Activated naive CD4-positive, alpha-beta T cell treated with anti-CD3 and anti-CD28 coated beads, Interleukin-2, amount 10 ng/mL, durations not matched to agents 7 days and 5 days (primary cell): Measurements from ENCODE around the gene WTIP.
A peak's percentile ranks its signal among the peaks of the same experiment; 100 is the strongest.

Experiments used
- CTCF ChIA-PET: fragments of 350-600 bp; sonication (Branson Sonifier 250); formaldehyde crosslinking; loops from one replicate; lab custom pipeline; 2021; ENCODE audit warnings: antibody characterized with exemption; lab: Charles Lee
- DNase-seq: peaks from one replicate; pipeline ENCODE4 v3.0.0-alpha.2; 2020
- H3K27ac Mint-ChIP-seq: one replicate; pipeline ENCODE4 v1.8.0; 2021; ENCODE audit warnings: mild to moderate bottlenecking, moderate library complexity, mixed read lengths
- H3K27me3 Mint-ChIP-seq: one replicate; pipeline ENCODE4 v1.8.0; 2021; ENCODE audit warnings: mild to moderate bottlenecking, mixed read lengths
- H3K36me3 Mint-ChIP-seq: one replicate; pipeline ENCODE4 v1.8.0; 2021; ENCODE audit warnings: mixed read lengths
- H3K4me1 Mint-ChIP-seq: one replicate; pipeline ENCODE4 v1.8.0; 2021; ENCODE audit warnings: mixed read lengths
- H3K4me3 Mint-ChIP-seq: one replicate; pipeline ENCODE4 v1.8.0; 2021; ENCODE audit warnings: mild to moderate bottlenecking, moderate library complexity, mixed read lengths
- H3K9me3 Mint-ChIP-seq: one replicate; pipeline ENCODE4 v1.8.0; 2021; ENCODE audit warnings: mixed read lengths

The WTIP gene

GRCh38 chr19:34539396-34539795 is 57.8 kb downstream of the WTIP start:
- Mint-ChIP-seq H3K36me3 (no peaks in the 10 kb centered on the region), H3K27ac (no peak overlapping the region), H3K9me3 (peaks cover 28% of the 10 kb centered on the region), H3K4me1 (no peaks in the 10 kb centered on the region), H3K4me3 (no peak overlapping the region), H3K27me3 (no peaks in the 10 kb centered on the region)
- CTCF ChIA-PET = no interaction called here
- no peak for DNase-seq

DNA sequence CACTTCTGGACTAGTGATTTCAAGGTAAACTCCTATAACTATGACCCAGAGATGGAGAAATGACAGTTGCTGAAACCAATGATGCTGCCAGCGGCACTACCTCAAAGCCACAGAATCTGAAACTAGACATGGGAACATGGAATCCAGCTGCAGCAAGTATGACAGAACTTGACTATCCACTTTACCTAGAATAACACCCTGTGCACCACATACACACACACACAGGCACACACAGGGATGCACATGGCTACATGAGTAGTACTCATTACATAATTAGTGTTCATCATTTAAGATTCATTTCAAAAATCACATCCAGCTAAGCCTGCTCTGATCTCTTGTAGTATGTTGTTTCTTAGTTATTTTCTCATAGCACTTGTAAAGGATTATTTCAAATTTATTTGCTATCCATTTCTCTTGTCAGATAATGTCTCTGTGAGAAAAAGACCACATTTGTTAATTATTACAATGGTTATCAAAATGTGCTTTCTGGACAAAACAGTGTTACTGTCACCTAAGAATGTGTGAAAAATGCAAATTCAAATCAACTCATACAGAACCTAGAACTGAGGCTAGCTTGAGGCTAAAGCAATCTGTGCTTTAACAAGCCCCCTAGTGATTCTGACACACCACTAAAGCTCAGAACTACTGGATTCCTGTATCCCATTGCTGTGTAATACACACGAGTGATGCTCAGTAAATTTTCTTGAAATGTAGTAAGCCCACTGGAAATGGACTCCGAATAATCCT is 59.4 kb downstream of the WTIP start:
- Mint-ChIP-seq H3K36me3 (no peaks in the 10 kb centered on the region), H3K27me3 (no peaks in the 10 kb centered on the region), H3K9me3 (peaks cover 31% of the 10 kb centered on the region), H3K4me3 (no peak overlapping the region), H3K4me1 (no peaks in the 10 kb centered on the region), H3K27ac (no peak overlapping the region)
- CTCF ChIA-PET = no interaction called here
- DNase-seq = no peak

DNA sequence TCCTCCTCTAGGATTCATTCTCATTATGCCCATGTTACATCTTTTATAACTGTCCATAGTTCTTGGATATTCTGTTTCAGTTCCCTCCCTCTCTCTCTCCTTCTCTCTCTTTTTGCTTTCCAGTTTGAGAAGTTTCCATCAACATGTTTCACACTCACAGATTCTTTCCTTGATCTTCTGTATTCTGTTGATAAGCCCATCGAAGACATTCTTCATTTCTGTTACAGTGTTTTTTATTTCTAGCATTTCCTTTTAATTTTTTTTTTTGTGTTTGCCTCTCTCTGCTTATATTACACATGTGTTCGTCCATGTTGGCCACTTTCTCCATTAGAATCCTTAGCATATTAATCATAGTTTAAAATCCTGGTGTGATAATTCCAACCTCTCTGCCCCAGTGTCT is 68.3 kb downstream of the WTIP start:
- Mint-ChIP-seq H3K36me3 (no peaks in the 10 kb centered on the region), H3K4me1 (no peaks in the 10 kb centered on the region), H3K27me3 (no peaks in the 10 kb centered on the region), H3K9me3 (peaks cover 19% of the 10 kb centered on the region), H3K27ac (no peak overlapping the region), H3K4me3 (no peak overlapping the region)
- no peak for DNase-seq
- CTCF ChIA-PET = no interaction called here

DNA sequence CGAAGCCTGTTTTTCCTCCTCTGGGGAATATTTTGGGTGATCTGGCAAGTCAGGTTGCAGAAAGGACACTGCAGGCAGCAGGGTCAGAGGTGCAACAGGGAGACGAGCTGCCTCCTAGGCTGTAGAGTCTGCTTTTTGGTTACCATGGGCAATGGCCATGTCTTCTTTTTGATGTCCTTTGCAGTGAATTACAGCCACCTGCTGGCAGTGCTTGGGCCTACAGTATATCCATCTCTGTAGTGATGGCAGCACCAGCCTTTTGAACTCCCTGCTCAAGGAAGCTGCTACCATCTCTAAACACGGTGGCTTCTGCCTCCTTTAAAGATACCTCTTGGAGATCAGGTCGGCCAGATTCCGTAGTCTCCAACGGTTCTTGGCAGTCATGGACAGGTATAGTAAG is 73.9 kb downstream of the WTIP start:
- Mint-ChIP-seq H3K27ac (no peak overlapping the region), H3K4me1 (no peaks in the 10 kb centered on the region), H3K27me3 (peaks cover 7% of the 10 kb centered on the region), H3K9me3 (peaks cover 1% of the 10 kb centered on the region), H3K4me3 (no peak overlapping the region), H3K36me3 (no peaks in the 10 kb centered on the region)
- CTCF ChIA-PET = interaction anchor here (1.6 kb wide), 1 partner anchor 157 kb away, joined by 3 read pairs; no protein-coding TSS in a partner anchor
- no peak for DNase-seq

DNA sequence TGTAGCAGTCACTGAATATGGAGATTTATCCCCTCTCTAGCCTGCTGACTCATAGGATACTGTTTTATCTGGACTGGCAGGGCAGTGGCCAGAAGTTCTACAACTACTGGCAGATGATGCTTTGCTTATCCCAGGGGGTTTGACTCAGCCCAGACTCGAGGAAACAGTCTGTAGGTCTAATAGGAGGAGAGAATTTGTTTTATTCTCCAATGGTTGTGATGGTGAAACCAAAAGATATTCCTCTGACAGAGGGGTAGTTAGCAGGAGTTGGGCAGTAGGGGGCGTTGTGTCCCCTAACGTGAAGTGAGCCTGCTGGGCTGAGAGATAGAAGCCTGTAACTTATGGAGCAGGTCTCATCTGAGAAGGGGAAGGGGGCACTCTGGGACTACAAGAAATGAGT is 74.9 kb downstream of the WTIP start:
- peak; percentile 34 for DNase-seq
- no peak overlapping the region for H3K4me3 Mint-ChIP-seq
- H3K9me3 Mint-ChIP-seq = no peaks in the 10 kb centered on the region
- CTCF ChIA-PET = no interaction called here
- peaks cover 7% of the 10 kb centered on the region for H3K27me3 Mint-ChIP-seq
- H3K36me3 Mint-ChIP-seq = no peaks in the 10 kb centered on the region
- H3K27ac Mint-ChIP-seq = no peak overlapping the region
- no peaks in the 10 kb centered on the region for H3K4me1 Mint-ChIP-seq

- no peak overlapping the region for H3K27ac Mint-ChIP-seq
- peaks cover 7% of the 10 kb centered on the region for H3K27me3 Mint-ChIP-seq
- peaks cover 2% of the 10 kb centered on the region for H3K9me3 Mint-ChIP-seq
- no peak for DNase-seq
- H3K36me3 Mint-ChIP-seq = no peaks in the 10 kb centered on the region
- H3K4me1 Mint-ChIP-seq = no peaks in the 10 kb centered on the region
- H3K4me3 Mint-ChIP-seq = no peak overlapping the region
- CTCF ChIA-PET = interaction anchor here (0.5 kb wide), 1 partner anchor 79 kb away, joined by 4 read pairs; no protein-coding TSS in a partner anchor
Measured at GRCh38 chr19:34559045-34559444, 77.5 kb downstream of the WTIP start.

DNA sequence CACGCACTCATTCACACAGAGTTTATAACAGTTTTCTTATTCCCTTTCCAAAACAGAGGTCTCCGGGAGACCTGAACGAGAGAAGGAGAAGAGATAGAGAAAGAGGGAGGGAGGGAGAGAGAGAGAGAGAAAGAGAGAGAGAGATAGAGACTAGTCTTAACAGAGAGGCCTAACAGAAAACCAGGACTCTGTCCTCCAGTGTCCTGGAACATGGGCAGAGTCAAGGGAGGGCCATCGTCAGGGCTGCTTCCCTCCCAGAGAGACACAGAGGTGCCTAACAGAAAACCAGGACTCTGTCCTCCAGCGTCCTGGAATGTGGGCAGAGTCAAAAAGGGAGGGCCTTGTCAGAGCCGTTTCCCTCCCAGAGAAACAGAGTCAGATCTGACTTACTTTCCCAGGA is 78.7 kb downstream of the WTIP start:
- no peak for DNase-seq
- Mint-ChIP-seq H3K36me3 (no peaks in the 10 kb centered on the region), H3K27ac (peak overlapping the region; percentile 30), H3K4me3 (no peak overlapping the region), H3K9me3 (peaks cover 2% of the 10 kb centered on the region), H3K4me1 (no peaks in the 10 kb centered on the region), H3K27me3 (peaks cover 7% of the 10 kb centered on the region)
- CTCF ChIA-PET = no interaction called here
